Ramos (cell line): ENCODE results near the gene FBXL3.
"Not testable (repeated sequence)": the region's sequence is repeated elsewhere in the genome, so short reads cannot be mapped to it uniquely, and the experiment has no call there.

Experiments used
- in situ Hi-C: fragments of 300-500 bp; cut with MboI; formaldehyde crosslinking; loops from one replicate; pipeline ENCODE4 v1.14.3; 2022; ENCODE audit warnings: low sequenced_read_pairs; ENCODE audit not compliant: unreplicated experiment

The FBXL3 gene

GRCh38 chr13:76991796-76992547 is 35.0 kb downstream of the FBXL3 start, which contains the start of gene CLN5:
CLN5 (plus strand) TSS chr13:76992081; CDS start chr13:76992099, 18 bp downstream.
- in situ Hi-C loops, result no loop called here

- in situ Hi-C loops, result no loop called here
These were observed 35.5 kb downstream of the FBXL3 start for GRCh38 chr13:76991432-76991795.

- in situ Hi-C loops, result no loop called here
These were observed 43.3 kb downstream of the FBXL3 start for GRCh38 chr13:76983676-76984075.

GRCh38 chr13:76982061-76982460 is 44.9 kb downstream of the FBXL3 start:
- in situ Hi-C loops, result no loop called here

- in situ Hi-C loops, result no loop called here
These were observed 46.8 kb downstream of the FBXL3 start for GRCh38 chr13:76980075-76980718.

DNA sequence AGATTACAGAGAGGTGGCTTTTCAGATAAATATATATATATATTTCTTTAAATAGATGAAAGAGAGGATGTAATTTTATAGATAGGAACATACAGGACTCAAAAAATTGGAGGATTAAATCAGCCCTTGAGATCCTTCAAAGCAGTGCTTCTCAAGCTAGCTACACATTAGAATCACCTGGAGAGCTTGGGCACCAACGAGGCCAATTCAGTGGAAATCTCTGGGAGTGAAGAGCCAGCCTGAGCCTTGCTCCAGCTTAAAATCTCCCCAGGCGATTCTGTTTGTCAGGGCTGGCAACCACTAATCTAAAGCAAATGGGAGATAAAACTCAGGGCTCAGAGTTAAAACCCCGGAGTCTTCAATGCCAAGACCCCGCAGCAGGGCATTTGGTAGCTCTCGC is 50.0 kb downstream of the FBXL3 start:
- in situ Hi-C loops, result no loop called here

DNA sequence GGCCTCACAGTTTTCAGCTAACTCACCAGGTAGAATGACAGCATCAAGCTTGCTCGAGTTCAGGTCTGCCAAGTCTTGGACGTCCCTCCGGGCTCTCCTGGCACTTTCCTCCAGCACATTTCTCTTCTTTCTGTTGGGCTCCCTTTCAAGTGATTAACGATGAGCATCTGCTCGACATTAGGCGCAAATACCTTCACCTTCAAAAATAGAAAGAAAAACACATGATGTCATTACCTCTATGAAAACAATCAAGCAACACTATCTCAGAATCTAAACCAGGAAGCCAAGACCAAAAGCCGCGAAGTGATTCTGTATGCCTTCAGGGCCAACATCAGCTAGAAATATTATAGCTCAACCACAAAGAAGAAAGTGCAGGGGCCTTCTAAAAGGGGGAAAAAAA is 50.5 kb downstream of the FBXL3 start:
- in situ Hi-C loops, result no loop called here

DNA sequence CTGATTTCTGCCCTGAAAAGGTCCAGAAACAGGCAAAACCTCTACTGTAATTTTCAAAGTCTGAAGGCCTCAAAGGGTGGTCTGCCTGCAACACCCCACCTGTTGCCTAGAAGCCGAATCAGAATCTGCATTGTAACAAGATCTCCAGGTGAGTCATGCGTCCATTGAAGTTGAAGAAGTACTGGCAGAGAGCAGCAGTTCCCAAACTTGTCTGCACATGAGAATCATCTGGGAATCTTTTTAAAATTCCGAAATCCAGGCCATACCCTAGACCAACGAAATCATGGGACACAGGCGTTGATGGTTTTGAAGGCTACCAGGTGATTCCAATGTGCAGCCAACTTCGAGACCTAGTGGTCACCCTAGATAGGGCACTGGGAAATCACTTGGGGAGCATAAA is 51.1 kb downstream of the FBXL3 start:
- in situ Hi-C loops, result no loop called here

GRCh38 chr13:76974618-76974975 is 52.4 kb downstream of the FBXL3 start:
- in situ Hi-C loops, result no loop called here

DNA sequence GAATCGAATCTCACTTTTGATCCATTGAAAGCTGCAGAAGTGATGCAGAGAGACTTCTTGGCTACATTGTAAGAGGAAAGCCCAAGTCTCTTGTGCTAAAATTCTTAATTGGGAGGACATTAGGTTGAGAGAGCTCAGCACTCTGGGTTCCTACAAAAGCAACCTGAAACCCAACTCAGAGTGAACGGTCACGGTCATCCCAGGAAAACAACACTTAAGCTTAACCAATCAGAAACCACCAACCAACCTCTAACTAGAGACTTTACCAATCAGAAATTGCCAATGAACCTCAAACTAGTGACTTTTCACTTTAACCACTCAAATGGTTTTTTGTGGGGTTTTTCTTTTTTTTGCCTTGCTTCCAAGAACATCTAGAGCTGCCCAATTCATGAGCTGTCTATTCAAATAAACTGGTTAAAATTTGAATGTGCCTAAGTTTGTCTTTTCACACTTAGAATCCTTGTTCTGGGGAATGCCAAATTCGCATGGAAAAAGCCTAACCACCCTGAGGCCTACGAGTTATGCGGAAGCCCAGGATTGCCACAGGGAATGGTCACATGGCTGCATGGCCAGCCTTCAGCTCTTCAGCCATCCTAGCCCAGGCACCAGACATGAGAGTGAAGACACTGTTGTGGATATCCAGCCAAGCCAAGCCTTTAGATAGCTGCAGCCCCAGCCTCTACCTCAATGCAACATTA is 52.9 kb downstream of the FBXL3 start:
- in situ Hi-C loops, result no loop called here

GRCh38 chr13:76971851-76972829 is 54.8 kb downstream of the FBXL3 start:
- in situ Hi-C loops, result no loop called here

- in situ Hi-C loops, result no loop called here
These were observed 55.7 kb downstream of the FBXL3 start for GRCh38 chr13:76971215-76971614.

GRCh38 chr13:76969488-76970365 is 57.2 kb downstream of the FBXL3 start:
- in situ Hi-C loops, result no loop called here

GRCh38 chr13:76968041-76968440 is 58.9 kb downstream of the FBXL3 start:
- in situ Hi-C loops, result no loop called here

- in situ Hi-C loops, result no loop called here
These were observed 59.9 kb downstream of the FBXL3 start for GRCh38 chr13:76967031-76967430.

- in situ Hi-C loops, result no loop called here
These were observed 61.1 kb downstream of the FBXL3 start for GRCh38 chr13:76965759-76966421.

- in situ Hi-C loops, result not testable (repeated sequence)
These were observed 67.2 kb downstream of the FBXL3 start for GRCh38 chr13:76959734-76960133.

DNA sequence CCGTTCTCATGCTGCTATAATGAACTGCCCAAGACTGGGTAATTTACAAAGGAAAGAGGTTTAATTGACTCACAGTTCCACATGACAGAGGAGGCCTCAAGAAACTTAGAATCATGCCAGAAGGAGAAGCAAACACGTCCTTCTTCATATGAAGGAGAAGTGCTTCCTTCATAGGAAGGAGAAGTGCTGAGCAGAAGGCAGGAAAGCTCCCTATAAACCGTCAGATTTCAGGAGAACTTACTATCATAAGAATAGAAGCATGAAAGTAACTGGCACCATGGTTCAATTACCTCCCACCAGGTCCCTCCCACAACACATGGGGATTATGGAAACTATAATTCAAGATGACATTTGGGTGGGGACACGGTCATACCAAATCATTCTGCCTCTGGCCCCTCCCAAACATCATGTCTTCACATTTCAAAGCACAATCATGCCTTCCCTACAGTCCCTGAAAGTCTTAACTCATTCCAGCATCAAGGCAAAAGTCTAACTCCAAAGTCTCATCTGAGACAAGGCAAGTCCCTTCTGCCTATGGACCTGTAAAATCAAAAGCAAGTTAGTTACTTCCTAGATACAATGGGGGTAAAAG is 68.0 kb downstream of the FBXL3 start:
- in situ Hi-C loops, result no loop called here
